DOHH2 (cell line): Measurements from ENCODE around the gene CIT.

Source experiments
- CTCF ChIP-seq: fragments of 200-600 bp; sonication (generic); IDR thresholded peaks from one replicate; pipeline ENCODE4 v1.5.1; 2014; ENCODE audit warnings: antibody characterized with exemption, mild to moderate bottlenecking, low read depth, low read length; ENCODE audit not compliant: poor library complexity, severe bottlenecking
- EZH2phosphoT487 ChIP-seq: fragments of 200-600 bp; sonication (generic); IDR thresholded peaks from 2 replicates; pipeline ENCODE4 v1.6.1; 2017; ENCODE audit warnings: borderline replicate concordance, mild to moderate bottlenecking, antibody characterized with exemption, low read length, moderate library complexity, mixed read lengths

GRCh38 chr12:119868992-119869391, 8.1 kb downstream of the CIT start:
- TF ChIP-seq CTCF: no peak
- no peak for TF ChIP-seq EZH2phosphoT487
